IMR-90 (cell line): ENCODE measurements around the gene DNAH8. TPM values are rescaled to one million over a fixed set of nuclear protein-coding genes. Genes with fewer than 3 reads are reported as not detected.

ENCODE experiments used
- ATAC-seq: fragments of 200-7000 bp; cut with Tn5 transposase; 2 replicates; pipeline ENCODE4 v1.9.1; 2020; ENCODE audit warnings: low read depth, mild to moderate bottlenecking, moderate library complexity
- BruUV-seq: library from RNA; stranded (reverse); fragments of 400-500 nt; replicated peaks from 2 replicates; lab custom pipeline; 2021; lab: Mats Ljungman, UMichigan
- CTCF ChIA-PET: fragments of 300-600 bp; formaldehyde crosslinking; extraction: SDS; loops from one replicate; lab custom pipeline; 2021; ENCODE audit warnings: antibody characterized with exemption; lab: Yijun Ruan, JAX
- POLR2A ChIA-PET: fragments of 300-600 bp; sonication (Branson Sonifier 250); formaldehyde crosslinking; loops from one replicate; lab custom pipeline; 2022; ENCODE audit warnings: antibody characterized with exemption; ENCODE audit not compliant: unreplicated experiment; lab: Charles Lee
- DNase-seq: peaks from one replicate; pipeline ENCODE4 v3.0.0; 2013
- H2AFZ ChIP-seq: replicated peaks from 2 replicates; pipeline ENCODE3; 2013; ENCODE audit warnings: low read length, mild to moderate bottlenecking; ENCODE audit not compliant: poor library complexity
- H2AK5ac ChIP-seq: 2 replicates; pipeline ENCODE4 v1.6.1; 2013; ENCODE audit warnings: low read depth, low read length, inconsistent platforms
- H2AK9ac ChIP-seq: replicated peaks from 2 replicates; pipeline ENCODE3; 2013; ENCODE audit warnings: mild to moderate bottlenecking, low read depth, low read length, moderate library complexity; ENCODE audit not compliant: poor library complexity
- H2BK120ac ChIP-seq: 2 replicates; pipeline ENCODE4 v1.6.1; 2013; ENCODE audit warnings: low read depth, low read length, inconsistent platforms
- H2BK15ac ChIP-seq: 3 replicates; pipeline ENCODE4 v1.6.1; 2013; ENCODE audit warnings: low read depth, low read length, inconsistent platforms
- H2BK20ac ChIP-seq: 2 replicates; pipeline ENCODE4 v1.6.1; 2013; ENCODE audit warnings: low read depth, mild to moderate bottlenecking, inconsistent platforms, low read length, moderate library complexity
- H2BK5ac ChIP-seq: 2 replicates; pipeline ENCODE4 v1.6.1; 2013; ENCODE audit warnings: mild to moderate bottlenecking, low read depth, low read length, inconsistent platforms; ENCODE audit not compliant: poor library complexity, severe bottlenecking
- H3K14ac ChIP-seq: replicated peaks from 2 replicates; pipeline ENCODE4 v1.6.1; 2013; ENCODE audit warnings: low read depth, low read length, inconsistent platforms
- H3K18ac ChIP-seq: 2 replicates; pipeline ENCODE4 v1.6.1; 2013; ENCODE audit warnings: low read depth, low read length, control low read depth
- H3K23ac ChIP-seq: 2 replicates; pipeline ENCODE4 v1.6.1; 2013; ENCODE audit warnings: low read depth, low read length, inconsistent platforms
- H3K27ac ChIP-seq: 2 replicates; pipeline ENCODE4 v1.5.1; 2013; ENCODE audit warnings: mild to moderate bottlenecking, control low read depth, low read length; ENCODE audit not compliant: insufficient read depth
- H3K27me3 ChIP-seq: 2 replicates; pipeline ENCODE4 v1.6.1; 2013; ENCODE audit warnings: low read length; ENCODE audit not compliant: control insufficient read depth, insufficient read depth
- H3K36me3 ChIP-seq: 2 replicates; pipeline ENCODE4 v1.6.1; 2013; ENCODE audit warnings: low read length, mixed read lengths; ENCODE audit not compliant: control insufficient read depth, insufficient read depth
- H3K4ac ChIP-seq: 2 replicates; pipeline ENCODE4 v1.6.1; 2013; ENCODE audit warnings: low read depth, low read length, inconsistent platforms
- H3K4me1 ChIP-seq: 2 replicates; pipeline ENCODE4 v1.6.1; 2013; ENCODE audit warnings: low read length, mixed read lengths; ENCODE audit not compliant: control insufficient read depth, insufficient read depth
- H3K4me2 ChIP-seq: 2 replicates; pipeline ENCODE4 v1.6.1; 2013; ENCODE audit warnings: low read depth, mild to moderate bottlenecking, control low read depth, low read length, moderate library complexity
- H3K4me3 ChIP-seq: 2 replicates; pipeline ENCODE4 v1.5.1; 2013; ENCODE audit warnings: low read depth, mild to moderate bottlenecking, control low read depth, low read length, moderate library complexity; ENCODE audit not compliant: insufficient read depth
- H3K56ac ChIP-seq: 2 replicates; pipeline ENCODE4 v1.6.1; 2013; ENCODE audit warnings: low read length, inconsistent platforms; ENCODE audit not compliant: insufficient read depth; ENCODE audit errors: extremely low read depth
- H3K79me1 ChIP-seq, 2 experiments: 2 replicates each; pipeline ENCODE4 v1.6.1; 2013; ENCODE audit warnings: low read length in 2 of 2, inconsistent platforms in 1 of 2, low read depth in 1 of 2
- H3K9ac ChIP-seq: 2 replicates; pipeline ENCODE4 v1.6.1; 2013; ENCODE audit warnings: low read depth, low read length, control low read depth
- H3K9me1 ChIP-seq: 2 replicates; pipeline ENCODE4 v1.6.1; 2013; ENCODE audit warnings: low read length, inconsistent platforms; ENCODE audit not compliant: insufficient read depth
- H3K9me3 ChIP-seq: 2 replicates; pipeline ENCODE4 v1.6.1; 2013; ENCODE audit warnings: low read length; ENCODE audit not compliant: control insufficient read depth, insufficient read depth
- H4K20me1 ChIP-seq: 2 replicates; pipeline ENCODE4 v1.6.1; 2013; ENCODE audit warnings: low read length, inconsistent platforms; ENCODE audit not compliant: insufficient read depth
- H4K5ac ChIP-seq: 2 replicates; pipeline ENCODE4 v1.6.1; 2013; ENCODE audit warnings: mild to moderate bottlenecking, low read depth, low read length, control low read depth
- H4K8ac ChIP-seq, 2 experiments: 2 replicates each; pipeline ENCODE4 v1.6.1; 2013; ENCODE audit warnings: low read depth in 2 of 2, low read length in 2 of 2, control low read depth in 1 of 2, inconsistent platforms in 1 of 2
- H4K91ac ChIP-seq: 2 replicates; pipeline ENCODE4 v1.6.1; 2013; ENCODE audit warnings: low read depth, low read length, inconsistent platforms; ENCODE audit not compliant: insufficient read depth
- BHLHE40 ChIP-seq: fragments of 150-350 bp; IDR thresholded peaks from 2 replicates; pipeline ENCODE4 v1.6.1; 2016; ENCODE audit warnings: mild to moderate bottlenecking, low read depth, low read length
- CEBPB ChIP-seq: IDR thresholded peaks from 2 replicates; pipeline ENCODE4 v1.6.1; 2012; ENCODE audit warnings: low read depth, low read length, improper control_type of control experiment
- CHD1 ChIP-seq: IDR thresholded peaks from 2 replicates; pipeline ENCODE4 v1.6.1; 2012; ENCODE audit warnings: low read depth, low read length, improper control_type of control experiment
- FOS ChIP-seq: fragments of 150-350 bp; IDR thresholded peaks from 2 replicates; pipeline ENCODE4 v1.6.1; 2016; ENCODE audit warnings: low read depth, low read length
- MAFK ChIP-seq: IDR thresholded peaks from 2 replicates; pipeline ENCODE4 v1.6.1; 2012; ENCODE audit warnings: low read depth, low read length, improper control_type of control experiment
- MAZ ChIP-seq: IDR thresholded peaks from 2 replicates; pipeline ENCODE4 v1.6.1; 2012; ENCODE audit warnings: low read depth, mild to moderate bottlenecking, low read length, improper control_type of control experiment, moderate library complexity, borderline replicate concordance
- MXI1 ChIP-seq: IDR thresholded peaks from 2 replicates; pipeline ENCODE4 v1.6.1; 2012; ENCODE audit warnings: low read depth, mild to moderate bottlenecking, low read length, moderate library complexity, borderline replicate concordance
- NFE2L2 ChIP-seq: fragments of 150-350 bp; IDR thresholded peaks from 2 replicates; pipeline ENCODE4 v1.6.1; 2016; ENCODE audit warnings: low read depth, mild to moderate bottlenecking, low read length
- POLR2A ChIP-seq: IDR thresholded peaks from 2 replicates; pipeline ENCODE4 v1.6.1; 2012; ENCODE audit warnings: mild to moderate bottlenecking, low read depth, low read length
- RAD21 ChIP-seq: IDR thresholded peaks from 2 replicates; pipeline ENCODE4 v1.6.1; 2012; ENCODE audit warnings: low read length, improper control_type of control experiment
- RCOR1 ChIP-seq: IDR thresholded peaks from 2 replicates; pipeline ENCODE4 v1.6.1; 2012; ENCODE audit warnings: mild to moderate bottlenecking, low read length, improper control_type of control experiment; ENCODE audit not compliant: insufficient replicate concordance
- RFX5 ChIP-seq: IDR thresholded peaks from 2 replicates; pipeline ENCODE4 v1.8.0; 2012; ENCODE audit warnings: low read depth, mild to moderate bottlenecking, low read length, moderate library complexity
- SMC3 ChIP-seq: fragments of 150-350 bp; IDR thresholded peaks from 2 replicates; pipeline ENCODE4 v1.6.1; 2016; ENCODE audit warnings: low read depth, mild to moderate bottlenecking, antibody characterized with exemption, low read length, moderate library complexity
- WGBS, 2 experiments: methylation state at CpG; one replicate each; pipeline versions ENCODE4 v1.1.5 to v1.1.7; 2013; ENCODE audit warnings: missing lambda C conversion rate in 2 of 2; ENCODE audit not compliant: insufficient read length in 1 of 2; ENCODE audit errors: extremely low coverage in 2 of 2; 5-methylcytosine and 5-hydroxymethylcytosine counted together
- dilution Hi-C: fragments of 300-500 bp; cut with HindIII; formaldehyde crosslinking; loops from one replicate; pipeline ENCODE4 v1.14.3; 2018; ENCODE audit warnings: low sequenced_read_pairs; ENCODE audit not compliant: unreplicated experiment
- in situ Hi-C: fragments of 300-500 bp; cut with MboI; formaldehyde crosslinking; loops from 3 replicates; pipeline ENCODE4 v1.14.3; 2019; ENCODE audit warnings: low sequenced_read_pairs, inconsistent platforms, mixed read lengths
- intact Hi-C: fragments of 100-400 bp; cut with micrococcal nuclease; formaldehyde crosslinking; loops from 2 replicates; pipeline ENCODE4 v1.10.0; 2022
- polyA plus RNA-seq, 3 experiments: library from polyadenylated mRNA; depleted of rRNA; stranded (reverse); fragments of >200 nt; gene quantifications; 2 replicates each; pipeline ENCODE4 v1.2.3, GENCODE V29; 2012; ENCODE audit warnings: low replicate concordance in 1 of 3
- total RNA-seq: library from RNA; depleted of rRNA; stranded (reverse); fragments of >200 nt; gene quantifications from 2 replicates; pipeline ENCODE4 v1.2.3, GENCODE V29; 2012
- TF ChIP-seq, protein P1 (sequence below): fragments of 150-350 bp; IDR thresholded peaks from 2 replicates; pipeline ENCODE4 v1.6.1; 2016; ENCODE audit warnings: low read depth, mild to moderate bottlenecking, low read length, moderate library complexity, borderline replicate concordance
- TF ChIP-seq, protein P2 (sequence below): conservative IDR thresholded peaks from 2 replicates; pipeline ENCODE4 v1.5.1; 2012; ENCODE audit warnings: mild to moderate bottlenecking, low read depth, low read length, improper control_type of control experiment
- TF ChIP-seq, protein P3 (sequence below): fragments of 150-350 bp; IDR thresholded peaks from 2 replicates; pipeline ENCODE4 v1.6.1; 2017; ENCODE audit warnings: mild to moderate bottlenecking, antibody characterized with exemption, low read length, low read depth

Gene DNAH8
- total and polyA plus RNA-seq, 2 of the 4 experiments (the other 2 are of a cell fraction): not detected

DNA sequence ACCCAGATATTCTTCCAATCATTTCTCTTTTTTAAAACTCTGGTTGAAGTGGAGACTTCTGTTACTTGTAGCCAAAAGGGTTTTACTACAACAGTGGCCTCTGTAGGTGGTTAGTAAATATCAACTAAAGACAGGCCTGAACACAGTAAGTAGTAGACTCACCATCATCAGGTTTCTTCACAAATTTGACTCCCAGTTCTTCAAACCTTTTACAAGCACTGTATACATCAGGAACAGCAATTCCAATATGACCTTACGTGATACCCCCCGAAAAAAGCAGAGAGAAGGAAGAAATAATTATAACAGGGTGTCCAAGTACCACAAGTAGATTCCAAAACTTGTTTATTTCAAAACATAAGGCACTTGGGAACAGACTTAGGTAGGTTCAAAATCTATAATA, 33.3 kb upstream of the DNAH8 start:
- Histone ChIP-seq H3K4ac (no peak overlapping the region), H4K91ac (no peak overlapping the region), H3K4me1 (peaks cover 3% of the 10 kb centered on the region; the same call in 1 of the 2 replicates), H4K20me1 (peaks cover under 1% of the 10 kb centered on the region; the same call in 1 of the 2 replicates), H2BK20ac (no peak overlapping the region), H2BK15ac (no peak overlapping the region), H3K4me3 (no peak overlapping the region), H3K27me3 (no peaks in the 10 kb centered on the region), H3K36me3 (peaks cover 13% of the 10 kb centered on the region), H3K14ac (no peak overlapping the region), H4K8ac (no peak overlapping the region), H2BK5ac (no peak overlapping the region), H2AFZ (no peak overlapping the region), H2AK5ac (no peak overlapping the region), H3K79me1 (peaks cover under 1 to 8% of the 10 kb centered on the region in 2 experiments), H3K9me3 (no peaks in the 10 kb centered on the region), H3K4me2 (no peak overlapping the region), H2AK9ac (no peak overlapping the region), H3K9me1 (0 out of 2 replicates have a peak, but pooled peaks cover 3% of the 10 kb centered on the region), H4K5ac (no peak overlapping the region), H3K27ac (no peak overlapping the region), H2BK120ac (no peak overlapping the region), H3K56ac (no peak overlapping the region), H3K23ac (no peak overlapping the region), H3K18ac (no peak overlapping the region), H3K9ac (no peak overlapping the region)
- no peak for TF ChIP-seq MAZ
- TF ChIP-seq, protein P1, sequence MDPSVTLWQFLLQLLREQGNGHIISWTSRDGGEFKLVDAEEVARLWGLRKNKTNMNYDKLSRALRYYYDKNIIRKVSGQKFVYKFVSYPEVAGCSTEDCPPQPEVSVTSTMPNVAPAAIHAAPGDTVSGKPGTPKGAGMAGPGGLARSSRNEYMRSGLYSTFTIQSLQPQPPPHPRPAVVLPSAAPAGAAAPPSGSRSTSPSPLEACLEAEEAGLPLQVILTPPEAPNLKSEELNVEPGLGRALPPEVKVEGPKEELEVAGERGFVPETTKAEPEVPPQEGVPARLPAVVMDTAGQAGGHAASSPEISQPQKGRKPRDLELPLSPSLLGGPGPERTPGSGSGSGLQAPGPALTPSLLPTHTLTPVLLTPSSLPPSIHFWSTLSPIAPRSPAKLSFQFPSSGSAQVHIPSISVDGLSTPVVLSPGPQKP: no peak
- TF ChIP-seq, protein P2, sequence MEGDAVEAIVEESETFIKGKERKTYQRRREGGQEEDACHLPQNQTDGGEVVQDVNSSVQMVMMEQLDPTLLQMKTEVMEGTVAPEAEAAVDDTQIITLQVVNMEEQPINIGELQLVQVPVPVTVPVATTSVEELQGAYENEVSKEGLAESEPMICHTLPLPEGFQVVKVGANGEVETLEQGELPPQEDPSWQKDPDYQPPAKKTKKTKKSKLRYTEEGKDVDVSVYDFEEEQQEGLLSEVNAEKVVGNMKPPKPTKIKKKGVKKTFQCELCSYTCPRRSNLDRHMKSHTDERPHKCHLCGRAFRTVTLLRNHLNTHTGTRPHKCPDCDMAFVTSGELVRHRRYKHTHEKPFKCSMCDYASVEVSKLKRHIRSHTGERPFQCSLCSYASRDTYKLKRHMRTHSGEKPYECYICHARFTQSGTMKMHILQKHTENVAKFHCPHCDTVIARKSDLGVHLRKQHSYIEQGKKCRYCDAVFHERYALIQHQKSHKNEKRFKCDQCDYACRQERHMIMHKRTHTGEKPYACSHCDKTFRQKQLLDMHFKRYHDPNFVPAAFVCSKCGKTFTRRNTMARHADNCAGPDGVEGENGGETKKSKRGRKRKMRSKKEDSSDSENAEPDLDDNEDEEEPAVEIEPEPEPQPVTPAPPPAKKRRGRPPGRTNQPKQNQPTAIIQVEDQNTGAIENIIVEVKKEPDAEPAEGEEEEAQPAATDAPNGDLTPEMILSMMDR: no peak
- no peak for TF ChIP-seq RCOR1
- TF ChIP-seq CHD1: no peak
- TF ChIP-seq, protein P3, sequence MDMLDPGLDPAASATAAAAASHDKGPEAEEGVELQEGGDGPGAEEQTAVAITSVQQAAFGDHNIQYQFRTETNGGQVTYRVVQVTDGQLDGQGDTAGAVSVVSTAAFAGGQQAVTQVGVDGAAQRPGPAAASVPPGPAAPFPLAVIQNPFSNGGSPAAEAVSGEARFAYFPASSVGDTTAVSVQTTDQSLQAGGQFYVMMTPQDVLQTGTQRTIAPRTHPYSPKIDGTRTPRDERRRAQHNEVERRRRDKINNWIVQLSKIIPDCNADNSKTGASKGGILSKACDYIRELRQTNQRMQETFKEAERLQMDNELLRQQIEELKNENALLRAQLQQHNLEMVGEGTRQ: no peak
- no peak for TF ChIP-seq SMC3
- no peak for TF ChIP-seq MXI1
- TF ChIP-seq RFX5: no peak
- no peak for TF ChIP-seq MAFK
- TF ChIP-seq POLR2A: no peak
- TF ChIP-seq BHLHE40: no peak
- TF ChIP-seq FOS: no peak
- no peak for TF ChIP-seq NFE2L2
- no peak for TF ChIP-seq RAD21
- TF ChIP-seq CEBPB: no peak
- CTCF ChIA-PET: no interaction called here
- DNase-seq: no peak
- in situ Hi-C loops (no loop called here), dilution Hi-C loops (no loop called here), intact Hi-C loops (no loop called here)
- no TSS peak for BruUV-seq
- no CpG with 5 or more reads among the region's 2 CpGs for WGBS, 2 experiments
- POLR2A ChIA-PET: no interaction called here
- no peak for ATAC-seq
